A549 (cell line): ENCODE data around the gene TRAF3. TPM values are rescaled to one million over a fixed set of nuclear protein-coding genes. Genes with fewer than 3 reads are reported as not detected.
"Not testable (repeated sequence)": the region's sequence is repeated elsewhere in the genome, so short reads cannot be mapped to it uniquely, and the experiment has no call there.

Experiments
- ATAC-seq, 2 experiments: fragments of 200-7000 bp in 1 of 2; fragments of >200 bp in 1 of 2; cut with Nextera tagmentation in 1 of 2; cut with Tn5 transposase in 1 of 2; 3 replicates each; pipeline versions ENCODE4 v1.8.0 to v1.9.1; 2018 to 2020; ENCODE audit warnings: mild to moderate bottlenecking in 1 of 2, moderate library complexity in 1 of 2
- CTCF ChIA-PET: fragments of 300-600 bp; sonication (Branson Sonifier 250); formaldehyde crosslinking; extraction: SDS; loops from one replicate; lab custom pipeline; 2021; ENCODE audit warnings: antibody characterized with exemption, inconsistent platforms; lab: Yijun Ruan, JAX
- POLR2A ChIA-PET: fragments of 350-600 bp; formaldehyde crosslinking; extraction: SDS; loops from one replicate; lab custom pipeline; 2021; ENCODE audit warnings: antibody characterized with exemption, inconsistent platforms; lab: Yijun Ruan, JAX
- DNase-seq, 2 experiments: peaks; one replicate each; pipeline versions ENCODE4 v3.0.0 to v3.0.0-alpha.2; 2011 to 2016; ENCODE audit warnings: low read depth in 1 of 2, low spot score in 1 of 2
- FAIRE-seq: peaks from 2 replicates; lab custom pipeline; 2011; peaks lifted over from hg19 to GRCh38; lab: Jason Lieb, UNC
- H3K27ac ChIP-seq, 2 experiments: fragments of >200 bp; sonication (Bioruptor Twin); formaldehyde crosslinking; 3 replicates each; pipeline ENCODE4 v1.5.1; 2016 to 2017
- H3K4me1 ChIP-seq: fragments of >200 bp; sonication (Bioruptor Twin); formaldehyde crosslinking; 3 replicates; pipeline ENCODE4 v1.6.1; 2016
- H3K4me2 ChIP-seq: fragments of >200 bp; sonication (Bioruptor Twin); formaldehyde crosslinking; 3 replicates; pipeline ENCODE4 v1.6.1; 2016
- H3K4me3 ChIP-seq: fragments of >200 bp; sonication (Bioruptor Twin); formaldehyde crosslinking; 3 replicates; pipeline ENCODE4 v1.5.1; 2016
- H3K9me3 ChIP-seq: fragments of >200 bp; sonication (Bioruptor Twin); formaldehyde crosslinking; 3 replicates; pipeline ENCODE4 v1.6.1; 2016
- CEBPB ChIP-seq, 2 experiments: fragments of >200 bp in 1 of 2; sonication (Bioruptor Twin) in 1 of 2; formaldehyde crosslinking in 1 of 2; IDR thresholded peaks; 2 replicates each; pipeline ENCODE4 v1.6.1; 2012 to 2016
- CHD2 ChIP-seq: fragments of 150-350 bp; IDR thresholded peaks from 2 replicates; pipeline ENCODE4 v1.6.1; 2014; ENCODE audit warnings: low read length; ENCODE audit not compliant: partially characterized antibody
- EHMT2 ChIP-seq: fragments of 200-600 bp; sonication (generic); IDR thresholded peaks from 2 replicates; pipeline ENCODE4 v1.6.1; 2016; ENCODE audit warnings: antibody characterized with exemption, low read depth, mild to moderate bottlenecking, moderate library complexity
- EP300 ChIP-seq, 2 experiments: fragments of >200 bp; sonication (Bioruptor Twin); formaldehyde crosslinking; IDR thresholded peaks; 2 replicates in 1 of 2; 3 replicates in 1 of 2; pipeline ENCODE4 v1.6.1; 2016 to 2017
- FOSL2 ChIP-seq, 2 experiments: fragments of 450-650 bp in 1 of 2; fragments of >200 bp in 1 of 2; sonication (Bioruptor Twin) in 1 of 2; formaldehyde crosslinking; IDR thresholded peaks; 2 replicates each; pipeline versions ENCODE4 v1.5.0 to v1.6.1; 2016 to 2020; ENCODE audit warnings: mild to moderate bottlenecking in 1 of 2, moderate library complexity in 1 of 2
- HOXB5 ChIP-seq: fragments of 250-450 bp; sonication (Bioruptor Pico); IDR thresholded peaks from 2 replicates; pipeline ENCODE4 v1.5.0; 2020; ENCODE audit warnings: mild to moderate bottlenecking, moderate library complexity
- KDM5A ChIP-seq: fragments of 200-600 bp; sonication (generic); IDR thresholded peaks from 2 replicates; pipeline ENCODE4 v1.6.1; 2016; ENCODE audit warnings: antibody characterized with exemption, mild to moderate bottlenecking
- RCOR1 ChIP-seq: fragments of 150-350 bp; IDR thresholded peaks from 2 replicates; pipeline ENCODE4 v1.6.1; 2014; ENCODE audit warnings: antibody characterized with exemption, low read length, low read depth
- RFX5 ChIP-seq: fragments of 450-650 bp; IDR thresholded peaks from 2 replicates; pipeline ENCODE4 v1.7.1; 2014; ENCODE audit warnings: antibody characterized with exemption, mild to moderate bottlenecking, moderate library complexity
- TP53 ChIP-seq: fragments of 250-450 bp; sonication (Bioruptor Pico); IDR thresholded peaks from 2 replicates; pipeline ENCODE4 v1.5.0; 2021; ENCODE audit warnings: mild to moderate bottlenecking, moderate library complexity
- ZFP36 ChIP-seq: fragments of 450-650 bp; IDR thresholded peaks from 2 replicates; pipeline ENCODE4 v1.6.1; 2014; ENCODE audit warnings: borderline replicate concordance; ENCODE audit not compliant: partially characterized antibody
- WGBS: methylation state at CpG from one replicate; pipeline ENCODE4 v1.1.6; 2017; ENCODE audit errors: missing lambda C conversion rate; 5-methylcytosine and 5-hydroxymethylcytosine counted together
- polyA plus RNA-seq, 4 experiments: library from polyadenylated mRNA; depleted of rRNA in 3 of 4; stranded (reverse); fragments of >200 nt; fragmentation: RNase III in 1 of 4; extraction: RNeasy Plus Mini Kit Qiagen cat#74134 plus additional on column Dnase treatment in 1 of 4; gene quantifications; 2 replicates in 3 of 4; 3 replicates in 1 of 4; pipeline ENCODE4 v1.2.3, GENCODE V29; 2011 to 2017
- TF ChIP-seq, protein P1 (sequence below): fragments of 250-450 bp; sonication (Bioruptor Pico); IDR thresholded peaks from 2 replicates; pipeline ENCODE4 v1.5.0; 2021; ENCODE audit warnings: mild to moderate bottlenecking, moderate library complexity, borderline replicate concordance
- TF ChIP-seq, protein P2 (sequence below): fragments of 150-350 bp; IDR thresholded peaks from 2 replicates; pipeline ENCODE4 v1.6.1; 2014; ENCODE audit warnings: low read depth, mild to moderate bottlenecking, low read length
- TF ChIP-seq, protein P3 (sequence below): fragments of >200 bp; sonication (Bioruptor Twin); formaldehyde crosslinking; IDR thresholded peaks from 2 replicates; pipeline ENCODE4 v1.6.1; 2016

Gene TRAF3
- polyA plus RNA-seq, 2 of the 4 experiments (the other 2 are of a cell fraction) = 20.2 to 25.5 TPM

DNA sequence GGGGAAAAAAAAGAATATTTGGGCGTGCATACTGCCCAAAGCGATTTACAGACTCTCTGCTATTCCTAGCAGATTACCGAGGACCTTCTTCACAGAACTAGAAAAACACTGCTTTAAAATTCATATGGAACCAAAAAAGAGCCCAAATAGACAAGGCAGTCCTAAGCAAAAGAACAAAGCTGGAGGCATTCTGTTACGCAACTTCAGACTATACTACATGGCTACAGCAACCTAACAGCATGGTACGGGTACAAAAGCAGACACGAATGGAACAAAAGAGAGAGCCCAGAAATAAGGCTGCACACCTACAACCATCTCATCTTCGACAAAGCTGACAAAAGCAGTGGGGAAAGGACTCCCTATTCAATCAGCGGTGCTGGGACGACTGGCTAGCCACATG, 56.7 kb downstream of the TRAF3 start:
- POLR2A ChIA-PET = no interaction called here
- no peaks in the 10 kb centered on the region for H3K9me3 ChIP-seq
- ATAC-seq (no peak), DNase-seq (no peak), FAIRE-seq (no peak)
- H3K4me3 ChIP-seq = no peak overlapping the region
- CTCF ChIA-PET = no interaction called here
- H3K27ac ChIP-seq = no peak overlapping the region
- H3K4me2 ChIP-seq = no peak overlapping the region
- WGBS = 91% methylated on average over 9 of the region's 9 CpGs
- H3K4me1 ChIP-seq = no peaks in the 10 kb centered on the region
- peak in 1 of 2 experiments; percentile 42; a peak in 2 of 4 replicates for TF ChIP-seq CEBPB (IDR thresholded peaks at IDR 0.05)
- TF ChIP-seq HOXB5 (CRISPR knock-in tag) = no peak

DNA sequence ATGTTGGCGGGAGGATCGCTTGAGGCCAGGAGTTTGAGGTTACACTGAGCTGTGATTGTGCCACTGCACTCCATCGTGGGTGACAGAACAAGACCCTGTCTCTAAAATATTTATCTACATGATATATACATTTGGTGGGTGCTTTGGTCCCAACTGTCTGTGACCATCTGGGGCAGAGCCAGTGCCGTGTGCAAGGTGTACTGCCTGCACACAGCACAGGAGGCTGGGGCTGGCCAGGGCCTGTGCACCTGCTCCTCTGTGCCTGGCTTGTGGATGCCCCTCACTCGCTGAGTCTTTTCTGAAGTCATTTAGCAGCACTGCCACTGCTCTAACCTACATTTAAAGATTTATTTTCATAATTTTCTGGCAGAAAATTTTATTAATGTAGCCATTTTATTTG, 58.7 kb downstream of the TRAF3 start:
- ChIA-PET POLR2A (no interaction called here), CTCF (no interaction called here)
- ATAC-seq = no peak
- H3K4me1 ChIP-seq = no peaks in the 10 kb centered on the region
- H3K4me2 ChIP-seq = no peak overlapping the region
- no peak for TF ChIP-seq FOSL2 (IDR thresholded peaks at IDR 0.05)
- 0 out of 2 replicates have a peak, but pooled peaks have one; percentile 8 for TF ChIP-seq FOSL2 (CRISPR knock-in tag; IDR thresholded peaks at IDR 0.05)
- TF ChIP-seq, protein P1, sequence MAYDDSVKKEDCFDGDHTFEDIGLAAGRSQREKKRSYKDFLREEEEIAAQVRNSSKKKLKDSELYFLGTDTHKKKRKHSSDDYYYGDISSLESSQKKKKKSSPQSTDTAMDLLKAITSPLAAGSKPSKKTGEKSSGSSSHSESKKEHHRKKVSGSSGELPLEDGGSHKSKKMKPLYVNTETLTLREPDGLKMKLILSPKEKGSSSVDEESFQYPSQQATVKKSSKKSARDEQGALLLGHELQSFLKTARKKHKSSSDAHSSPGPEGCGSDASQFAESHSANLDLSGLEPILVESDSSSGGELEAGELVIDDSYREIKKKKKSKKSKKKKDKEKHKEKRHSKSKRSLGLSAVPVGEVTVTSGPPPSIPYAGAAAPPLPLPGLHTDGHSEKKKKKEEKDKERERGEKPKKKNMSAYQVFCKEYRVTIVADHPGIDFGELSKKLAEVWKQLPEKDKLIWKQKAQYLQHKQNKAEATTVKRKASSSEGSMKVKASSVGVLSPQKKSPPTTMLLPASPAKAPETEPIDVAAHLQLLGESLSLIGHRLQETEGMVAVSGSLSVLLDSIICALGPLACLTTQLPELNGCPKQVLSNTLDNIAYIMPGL (CRISPR knock-in tag) = no peak
- TF ChIP-seq ZFP36 = no peak
- H3K9me3 ChIP-seq = no peaks in the 10 kb centered on the region
- H3K27ac ChIP-seq = no peak overlapping the region
- DNase-seq = no peak
- no peak for FAIRE-seq
- no peak overlapping the region for H3K4me3 ChIP-seq
- WGBS = 85% methylated on average over 5 of the region's 5 CpGs

DNA sequence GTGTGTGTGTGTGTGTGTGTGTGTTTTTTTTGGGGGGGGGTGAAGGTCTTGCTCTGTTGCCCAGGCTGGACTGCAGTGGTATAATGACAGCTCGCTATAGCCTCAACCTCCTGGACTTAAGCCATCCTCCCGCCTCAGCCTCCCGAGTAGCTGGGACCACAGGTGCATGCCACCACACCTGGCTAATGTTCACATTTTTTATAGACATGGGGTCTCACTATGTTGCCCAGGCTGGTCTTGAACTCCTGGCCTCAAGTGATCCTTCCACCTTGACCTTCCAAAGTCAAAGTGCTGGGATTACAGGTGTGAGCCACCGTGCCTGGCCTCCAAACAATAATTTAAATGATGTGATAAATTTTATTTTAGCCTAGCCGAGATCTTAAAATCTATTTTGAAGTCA, 59.9 kb downstream of the TRAF3 start:
- H3K4me2 ChIP-seq, H3K27ac ChIP-seq, FAIRE-seq, H3K9me3 ChIP-seq, DNase-seq, H3K4me1 ChIP-seq, POLR2A ChIA-PET, ATAC-seq, H3K4me3 ChIP-seq: not testable (repeated sequence)
- WGBS = 93% methylated on average over 5 of the region's 5 CpGs
- CTCF ChIA-PET = interaction anchor here (1.1 kb wide), 1 partner anchor 63 kb away, joined by 3 read pairs; no protein-coding TSS in a partner anchor

DNA sequence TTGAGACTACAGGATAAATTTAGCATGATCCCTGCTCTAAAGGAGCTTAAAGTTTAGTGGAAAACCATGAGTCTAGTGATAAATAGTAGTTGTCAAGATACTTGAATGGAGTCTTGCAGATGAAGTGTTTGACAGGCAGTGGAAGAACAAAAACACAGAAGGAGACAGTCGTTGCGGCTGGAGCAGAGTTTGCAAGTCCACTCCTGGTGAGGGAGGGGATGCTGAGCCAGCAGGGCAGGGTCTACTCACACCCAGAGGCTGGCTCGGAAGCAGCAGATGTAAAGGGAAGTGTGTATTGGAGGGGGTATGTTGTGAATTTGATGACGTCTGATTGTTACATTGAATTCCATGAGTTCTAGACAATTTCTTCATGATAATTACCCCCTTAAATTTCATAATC, 61.3 kb downstream of the TRAF3 start:
- no peak for FAIRE-seq
- no peak overlapping the region for H3K27ac ChIP-seq
- H3K4me3 ChIP-seq = no peak overlapping the region
- no peaks in the 10 kb centered on the region for H3K4me1 ChIP-seq
- CTCF ChIA-PET = interaction anchor here (0.6 kb wide), 1 partner anchor 144 kb away, joined by 3 read pairs; no protein-coding TSS in a partner anchor
- ATAC-seq = no peak
- DNase-seq = no peak
- no peak overlapping the region for H3K4me2 ChIP-seq
- H3K9me3 ChIP-seq = no peaks in the 10 kb centered on the region
- POLR2A ChIA-PET = no interaction called here
- 90% methylated on average over 4 of the region's 4 CpGs for WGBS
- TF ChIP-seq CHD2 = no peak
- no peak for TF ChIP-seq KDM5A
- TF ChIP-seq EP300 (IDR thresholded peaks at IDR 0.05) = no peak
- TF ChIP-seq, protein P2, sequence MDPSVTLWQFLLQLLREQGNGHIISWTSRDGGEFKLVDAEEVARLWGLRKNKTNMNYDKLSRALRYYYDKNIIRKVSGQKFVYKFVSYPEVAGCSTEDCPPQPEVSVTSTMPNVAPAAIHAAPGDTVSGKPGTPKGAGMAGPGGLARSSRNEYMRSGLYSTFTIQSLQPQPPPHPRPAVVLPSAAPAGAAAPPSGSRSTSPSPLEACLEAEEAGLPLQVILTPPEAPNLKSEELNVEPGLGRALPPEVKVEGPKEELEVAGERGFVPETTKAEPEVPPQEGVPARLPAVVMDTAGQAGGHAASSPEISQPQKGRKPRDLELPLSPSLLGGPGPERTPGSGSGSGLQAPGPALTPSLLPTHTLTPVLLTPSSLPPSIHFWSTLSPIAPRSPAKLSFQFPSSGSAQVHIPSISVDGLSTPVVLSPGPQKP = no peak
- TF ChIP-seq RCOR1 = no peak
- no peak for TF ChIP-seq TP53 (CRISPR knock-in tag)
- TF ChIP-seq RFX5 = no peak
- TF ChIP-seq FOSL2 (IDR thresholded peaks at IDR 0.05) = no peak
- no peak for TF ChIP-seq FOSL2 (CRISPR knock-in tag; IDR thresholded peaks at IDR 0.05)
- TF ChIP-seq EHMT2 = no peak
- TF ChIP-seq, protein P1 (CRISPR knock-in tag) = no peak
- TF ChIP-seq, protein P3, sequence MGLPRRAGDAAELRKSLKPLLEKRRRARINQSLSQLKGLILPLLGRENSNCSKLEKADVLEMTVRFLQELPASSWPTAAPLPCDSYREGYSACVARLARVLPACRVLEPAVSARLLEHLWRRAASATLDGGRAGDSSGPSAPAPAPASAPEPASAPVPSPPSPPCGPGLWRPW = no peak
